Fibroblast of lung (primary cell): Measurements from ENCODE around the gene FNIP1. TPM values are rescaled to one million over a fixed set of nuclear protein-coding genes. Genes with fewer than 3 reads are reported as not detected.
"Not testable (repeated sequence)": the region's sequence is repeated elsewhere in the genome, so short reads cannot be mapped to it uniquely, and the experiment has no call there.

Experiments
- DNase-seq, 2 donors: peaks; one replicate each; pipeline versions ENCODE4 v3.0.0 to v3.0.0-alpha.2; 2010; ENCODE audit warnings: low read depth in 2 of 2
- H2AFZ ChIP-seq: 2 replicates; pipeline ENCODE4 v1.5.1; 2012; ENCODE audit warnings: low read length, control low read depth, inconsistent platforms
- H3K27ac ChIP-seq: 2 replicates; pipeline ENCODE4 v1.5.1; 2011; ENCODE audit warnings: low read length, control low read depth; ENCODE audit not compliant: insufficient read depth
- H3K27me3 ChIP-seq: 2 replicates; pipeline ENCODE4 v1.5.1; 2011; ENCODE audit warnings: mild to moderate bottlenecking, low read length; ENCODE audit not compliant: control insufficient read depth, insufficient read depth
- H3K36me3 ChIP-seq: 2 replicates; pipeline ENCODE4 v1.5.1; 2011; ENCODE audit warnings: low read length; ENCODE audit not compliant: control insufficient read depth, insufficient read depth
- H3K4me1 ChIP-seq: 2 replicates; pipeline ENCODE4 v1.5.1; 2011; ENCODE audit warnings: low read length; ENCODE audit not compliant: control insufficient read depth, insufficient read depth; ENCODE audit errors: extremely low read depth
- H3K4me2 ChIP-seq: 2 replicates; pipeline ENCODE4 v1.5.1; 2011; ENCODE audit warnings: low read length, control low read depth; ENCODE audit not compliant: insufficient read depth; ENCODE audit errors: extremely low read depth
- H3K4me3 ChIP-seq, 4 experiments: fragments of 200-600 bp in 1 of 4; sonication (generic) in 1 of 4; replicated peaks in 1 of 4; 2 replicates each; pipeline ENCODE4 v1.5.1; 2011 to 2016; ENCODE audit warnings: low read length in 4 of 4, low read depth in 3 of 4, mild to moderate bottlenecking in 3 of 4, control low read depth in 2 of 4, inconsistent platforms in 1 of 4, mixed read lengths in 1 of 4; ENCODE audit not compliant: insufficient read depth in 1 of 4; ENCODE audit errors: control extremely low read depth in 1 of 4
- H3K79me2 ChIP-seq: 2 replicates; pipeline ENCODE4 v1.5.1; 2012; ENCODE audit warnings: mild to moderate bottlenecking, low read length, inconsistent platforms; ENCODE audit not compliant: control insufficient read depth, insufficient read depth
- H3K9ac ChIP-seq: 2 replicates; pipeline ENCODE4 v1.5.1; 2011; ENCODE audit warnings: mild to moderate bottlenecking, low read length, control low read depth; ENCODE audit not compliant: insufficient read depth
- H3K9me3 ChIP-seq: 2 replicates; pipeline ENCODE4 v1.5.1; 2012; ENCODE audit warnings: low read depth, low read length; ENCODE audit not compliant: control insufficient read depth, insufficient read depth
- H4K20me1 ChIP-seq: 2 replicates; pipeline ENCODE4 v1.5.1; 2011; ENCODE audit warnings: low read length; ENCODE audit not compliant: control insufficient read depth, insufficient read depth; ENCODE audit errors: extremely low read depth
- CTCF ChIP-seq, 2 donors: IDR thresholded peaks in 1 of 2; conservative IDR thresholded peaks in 1 of 2; 1 replicate in 1 of 2; 2 replicates in 1 of 2; pipeline ENCODE4 v1.5.1; 2011 to 2012; ENCODE audit warnings: low read length in 2 of 2, control low read depth in 1 of 2, inconsistent platforms in 1 of 2, low read depth in 1 of 2, mild to moderate bottlenecking in 1 of 2
- EZH2 ChIP-seq: IDR thresholded peaks from 2 replicates; pipeline ENCODE4 v1.5.1; 2012; ENCODE audit warnings: low read length, control low read depth, mild to moderate bottlenecking; ENCODE audit errors: missing control alignments
- polyA plus RNA-seq, 2 donors: library from polyadenylated mRNA; depleted of rRNA in 1 of 2; stranded (reverse) in 1 of 2; unstranded in 1 of 2; fragments of >200 nt; gene quantifications; 2 replicates each; pipeline ENCODE4 v1.2.1, GENCODE V29; 2011 to 2012; ENCODE audit warnings: missing spikeins in 1 of 2
- total RNA-seq: library from RNA; depleted of rRNA; stranded (reverse); fragments of >200 nt; gene quantifications from 2 replicates; pipeline ENCODE4 v1.2.1, GENCODE V29; 2014

FNIP1 gene
- total and polyA plus RNA-seq, 2 donors (not counting 1 experiment from before 2014, with no cell fraction given), result 36.4 to 97.8 TPM

GRCh38 chr5:131682826-131683225 lies 114.0 kb downstream of the FNIP1 start:
- Histone ChIP-seq H3K4me1 (peaks cover 4% of the 10 kb centered on the region), H3K9ac (no peak overlapping the region), H3K36me3 (no peaks in the 10 kb centered on the region), H3K9me3 (no peaks in the 10 kb centered on the region), H3K79me2 (no peaks in the 10 kb centered on the region), H3K4me3 (no peak overlapping the region), H3K27ac (no peak overlapping the region), H3K27me3 (no peaks in the 10 kb centered on the region), H3K4me2 (no peak overlapping the region), H4K20me1 (no peaks in the 10 kb centered on the region), H2AFZ (no peak overlapping the region)
- TF ChIP-seq CTCF (conservative IDR thresholded peaks at IDR 0.05 in 1 of 2, IDR thresholded peaks at IDR 0.05 in 1 of 2; ENCODE audit: low read depth in 1 of 2, low read length in 2 of 2) (no peak), EZH2 (no peak)
- DNase-seq, result no peak

- no peak overlapping the region for H3K9ac ChIP-seq
- no peaks in the 10 kb centered on the region for H3K79me2 ChIP-seq
- no peak overlapping the region for H2AFZ ChIP-seq
- H3K4me2 ChIP-seq, result no peak overlapping the region
- H3K4me3 ChIP-seq, result no peak overlapping the region
- no peaks in the 10 kb centered on the region for H3K27me3 ChIP-seq
- H4K20me1 ChIP-seq, result no peaks in the 10 kb centered on the region
- no peak for DNase-seq
- TF ChIP-seq CTCF (conservative IDR thresholded peaks at IDR 0.05 in 1 of 2, IDR thresholded peaks at IDR 0.05 in 1 of 2; ENCODE audit: low read depth in 1 of 2, low read length in 2 of 2) (no peak), EZH2 (no peak)
- H3K9me3 ChIP-seq, result no peaks in the 10 kb centered on the region
- H3K27ac ChIP-seq, result no peak overlapping the region
- peaks cover 4% of the 10 kb centered on the region for H3K4me1 ChIP-seq
- no peaks in the 10 kb centered on the region for H3K36me3 ChIP-seq
Measured at GRCh38 chr5:131682175-131682574, 114.6 kb downstream of the FNIP1 start.

- no peak for TF ChIP-seq EZH2
- no peak for TF ChIP-seq CTCF (conservative IDR thresholded peaks at IDR 0.05 in 1 of 2, IDR thresholded peaks at IDR 0.05 in 1 of 2; ENCODE audit: low read depth in 1 of 2, low read length in 2 of 2)
- DNase-seq, result peak; percentile 88 to 89
- Histone ChIP-seq H3K9ac (no peak overlapping the region), H2AFZ (no peak overlapping the region), H3K27me3 (no peaks in the 10 kb centered on the region), H3K4me2 (no peak overlapping the region), H3K27ac (no peak overlapping the region), H3K9me3 (no peaks in the 10 kb centered on the region), H3K4me3 (no peak overlapping the region), H3K36me3 (peaks cover 2% of the 10 kb centered on the region), H3K4me1 (peaks cover 4% of the 10 kb centered on the region), H3K79me2 (no peaks in the 10 kb centered on the region), H4K20me1 (no peaks in the 10 kb centered on the region)
Measured at GRCh38 chr5:131679911-131680310, 116.9 kb downstream of the FNIP1 start.

- H3K36me3 ChIP-seq, H3K4me2 ChIP-seq, H3K27ac ChIP-seq, H3K4me1 ChIP-seq, H3K9me3 ChIP-seq, H4K20me1 ChIP-seq, H3K4me3 ChIP-seq, H3K9ac ChIP-seq, H2AFZ ChIP-seq, H3K27me3 ChIP-seq, H3K79me2 ChIP-seq: not testable (repeated sequence)
- DNase-seq, result peak in 1 of 2 donors; percentile 54
Measured at GRCh38 chr5:131678273-131678672, 118.5 kb downstream of the FNIP1 start.
